B cell (primary cell): ENCODE measurements around the gene ZNF493.

Source experiments
- EZH2 ChIP-seq: IDR thresholded peaks from 2 replicates; pipeline ENCODE4 v1.6.1; 2012; ENCODE audit warnings: borderline replicate concordance, low read depth, mild to moderate bottlenecking, moderate library complexity, low read length; ENCODE audit not compliant: insufficient read depth, poor library complexity, severe bottlenecking
- TF ChIP-seq, protein P1 (sequence below): fragments of 200-600 bp; IDR thresholded peaks from one replicate; pipeline ENCODE4 v1.8.0; 2022; ENCODE audit warnings: antibody characterized with exemption, mild to moderate bottlenecking

DNA sequence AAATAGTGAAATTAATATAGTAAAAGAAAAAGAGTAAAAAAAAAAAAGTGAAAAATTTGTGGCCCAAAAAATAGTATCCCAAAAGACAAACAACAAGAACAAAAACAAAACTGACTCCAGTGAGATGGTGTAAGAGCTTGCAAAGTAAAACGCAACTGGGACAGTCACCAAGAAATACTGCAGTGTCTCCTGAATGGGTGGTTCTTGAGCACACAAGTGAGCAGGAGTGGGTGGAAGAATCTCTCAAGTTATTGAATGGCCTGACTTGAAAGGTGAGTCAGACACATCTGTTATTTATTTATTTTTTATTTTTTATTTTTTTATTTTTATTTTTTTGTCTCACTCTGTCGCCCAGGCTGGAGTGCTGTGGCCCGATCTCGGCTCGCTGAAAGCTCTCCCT lies 1.9 kb downstream of the ZNF493 start:
- TF ChIP-seq, protein P1, sequence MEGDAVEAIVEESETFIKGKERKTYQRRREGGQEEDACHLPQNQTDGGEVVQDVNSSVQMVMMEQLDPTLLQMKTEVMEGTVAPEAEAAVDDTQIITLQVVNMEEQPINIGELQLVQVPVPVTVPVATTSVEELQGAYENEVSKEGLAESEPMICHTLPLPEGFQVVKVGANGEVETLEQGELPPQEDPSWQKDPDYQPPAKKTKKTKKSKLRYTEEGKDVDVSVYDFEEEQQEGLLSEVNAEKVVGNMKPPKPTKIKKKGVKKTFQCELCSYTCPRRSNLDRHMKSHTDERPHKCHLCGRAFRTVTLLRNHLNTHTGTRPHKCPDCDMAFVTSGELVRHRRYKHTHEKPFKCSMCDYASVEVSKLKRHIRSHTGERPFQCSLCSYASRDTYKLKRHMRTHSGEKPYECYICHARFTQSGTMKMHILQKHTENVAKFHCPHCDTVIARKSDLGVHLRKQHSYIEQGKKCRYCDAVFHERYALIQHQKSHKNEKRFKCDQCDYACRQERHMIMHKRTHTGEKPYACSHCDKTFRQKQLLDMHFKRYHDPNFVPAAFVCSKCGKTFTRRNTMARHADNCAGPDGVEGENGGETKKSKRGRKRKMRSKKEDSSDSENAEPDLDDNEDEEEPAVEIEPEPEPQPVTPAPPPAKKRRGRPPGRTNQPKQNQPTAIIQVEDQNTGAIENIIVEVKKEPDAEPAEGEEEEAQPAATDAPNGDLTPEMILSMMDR = no peak
- TF ChIP-seq EZH2 = no peak
